ENCODE results near the gene WDR82. TPM values are rescaled to one million over a fixed set of nuclear protein-coding genes. Genes with fewer than 3 reads are reported as not detected.

The WDR82 gene
- total RNA-seq, 1 donor from 2014 or later, result 93.1 TPM

GRCh38 chr3:52221141-52221562 is 57.3 kb downstream of the WDR82 start:
- DNase-seq (ENCODE audit: low spot score, unreplicated experiment), result no peak
- H3K27me3 Mint-ChIP-seq, result no peaks in the 10 kb centered on the region
- H3K4me1 Mint-ChIP-seq (ENCODE audit: low read depth), result peaks cover 2% of the 10 kb centered on the region
- H3K27ac Mint-ChIP-seq, result no peak overlapping the region
- no peaks in the 10 kb centered on the region for H3K9me3 Mint-ChIP-seq (ENCODE audit: low read depth)
- no peak overlapping the region for H3K4me3 Mint-ChIP-seq (ENCODE audit: low read depth)
- peaks cover 1% of the 10 kb centered on the region for H3K36me3 Mint-ChIP-seq (ENCODE audit: insufficient read depth)
- TF ChIP-seq CTCF (IDR thresholded peaks at IDR 0.05; ENCODE audit: unreplicated experiment), result no peak

GRCh38 chr3:52220380-52221026 is 57.9 kb downstream of the WDR82 start:
- peak; percentile 94 for TF ChIP-seq CTCF (IDR thresholded peaks at IDR 0.05; ENCODE audit: unreplicated experiment)
- H3K36me3 Mint-ChIP-seq (ENCODE audit: insufficient read depth), result peaks cover 3% of the 10 kb centered on the region
- H3K27ac Mint-ChIP-seq, result no peak overlapping the region
- no peaks in the 10 kb centered on the region for H3K9me3 Mint-ChIP-seq (ENCODE audit: low read depth)
- DNase-seq (ENCODE audit: low spot score, unreplicated experiment), result peak; percentile 88
- peaks cover 2% of the 10 kb centered on the region for H3K4me1 Mint-ChIP-seq (ENCODE audit: low read depth)
- H3K4me3 Mint-ChIP-seq (ENCODE audit: low read depth), result no peak overlapping the region
- H3K27me3 Mint-ChIP-seq, result no peaks in the 10 kb centered on the region

- Mint-ChIP-seq H3K4me1 (ENCODE audit: low read depth) (peaks cover 2% of the 10 kb centered on the region), H3K4me3 (ENCODE audit: low read depth) (no peak overlapping the region), H3K27me3 (no peaks in the 10 kb centered on the region), H3K36me3 (ENCODE audit: insufficient read depth) (peaks cover 8% of the 10 kb centered on the region), H3K27ac (no peak overlapping the region), H3K9me3 (ENCODE audit: low read depth) (no peaks in the 10 kb centered on the region)
- no peak for TF ChIP-seq CTCF (IDR thresholded peaks at IDR 0.05; ENCODE audit: unreplicated experiment)
- DNase-seq (ENCODE audit: low spot score, unreplicated experiment), result no peak
Measured at GRCh38 chr3:52218937-52219650, 59.4 kb downstream of the WDR82 start.

GRCh38 chr3:52218454-52218853 is 60.0 kb downstream of the WDR82 start:
- Mint-ChIP-seq H3K4me3 (ENCODE audit: low read depth) (no peak overlapping the region), H3K4me1 (ENCODE audit: low read depth) (peaks cover 2% of the 10 kb centered on the region), H3K27ac (no peak overlapping the region), H3K9me3 (ENCODE audit: low read depth) (no peaks in the 10 kb centered on the region), H3K36me3 (ENCODE audit: insufficient read depth) (peaks cover 10% of the 10 kb centered on the region), H3K27me3 (no peaks in the 10 kb centered on the region)
- TF ChIP-seq CTCF (IDR thresholded peaks at IDR 0.05; ENCODE audit: unreplicated experiment), result no peak
- DNase-seq (ENCODE audit: low spot score, unreplicated experiment), result no peak

GRCh38 chr3:52218026-52218425 is 60.4 kb downstream of the WDR82 start:
- H3K27me3 Mint-ChIP-seq, result no peaks in the 10 kb centered on the region
- no peak overlapping the region for H3K27ac Mint-ChIP-seq
- H3K36me3 Mint-ChIP-seq (ENCODE audit: insufficient read depth), result peaks cover 10% of the 10 kb centered on the region
- peaks cover 2% of the 10 kb centered on the region for H3K4me1 Mint-ChIP-seq (ENCODE audit: low read depth)
- TF ChIP-seq CTCF (IDR thresholded peaks at IDR 0.05; ENCODE audit: unreplicated experiment), result no peak
- DNase-seq (ENCODE audit: low spot score, unreplicated experiment), result no peak
- no peaks in the 10 kb centered on the region for H3K9me3 Mint-ChIP-seq (ENCODE audit: low read depth)
- no peak overlapping the region for H3K4me3 Mint-ChIP-seq (ENCODE audit: low read depth)

Measured in progenitor cell of endocrine pancreas (in vitro differentiated cells).